Activated CD4-positive, alpha-beta T cell treated with anti-CD3 and anti-CD28 coated beads for 36 hours (primary cell): Measurements from ENCODE around the gene MFAP3L. TPM values are rescaled to one million over a fixed set of nuclear protein-coding genes. Genes with fewer than 3 reads are reported as not detected.

Source experiments
- ATAC-seq: fragments of 200-7000 bp; cut with Tn5 transposase; one replicate; pipeline ENCODE4 v1.10.0; 2021; ENCODE audit warnings: mild to moderate bottlenecking, moderate library complexity
- CTCF ChIA-PET: fragments of 350-600 bp; sonication (Branson Sonifier 250); formaldehyde crosslinking; loops from one replicate; lab custom pipeline; 2021; ENCODE audit warnings: antibody characterized with exemption; lab: Charles Lee
- POLR2A ChIA-PET: fragments of 350-600 bp; sonication (Branson Sonifier 250); formaldehyde crosslinking; loops from one replicate; lab custom pipeline; 2021; ENCODE audit warnings: antibody characterized with exemption, inconsistent platforms; lab: Charles Lee
- DNase-seq: peaks from one replicate; pipeline ENCODE4 v3.0.0-alpha.2; 2020
- H3K27ac Mint-ChIP-seq: one replicate; pipeline ENCODE4 v1.8.0; 2021; ENCODE audit warnings: mixed read lengths
- H3K27me3 Mint-ChIP-seq: one replicate; pipeline ENCODE4 v1.8.0; 2021; ENCODE audit warnings: mixed read lengths
- H3K36me3 Mint-ChIP-seq: one replicate; pipeline ENCODE4 v1.8.0; 2021; ENCODE audit warnings: low read depth, mixed read lengths
- H3K4me1 Mint-ChIP-seq: one replicate; pipeline ENCODE4 v1.8.0; 2021; ENCODE audit warnings: mixed read lengths
- H3K4me3 Mint-ChIP-seq: one replicate; pipeline ENCODE4 v1.8.0; 2021; ENCODE audit warnings: mild to moderate bottlenecking, moderate library complexity, mixed read lengths
- H3K9me3 Mint-ChIP-seq: one replicate; pipeline ENCODE4 v1.8.0; 2021; ENCODE audit warnings: low read depth, mixed read lengths
- intact Hi-C, 2 experiments: fragments of 100-400 bp; cut with DNase I in 1 of 2; cut with micrococcal nuclease in 1 of 2; formaldehyde crosslinking; loops; one replicate each; pipeline versions ENCODE4 v1.14.2 to v1.15.1; 2022 to 2024; cut with DNase I, micrococcal nuclease
- total RNA-seq, 2 experiments: library from RNA; stranded (reverse); gene quantifications; one replicate each; pipeline ENCODE4 v1.2.3, GENCODE V29; 2021

Gene MFAP3L
- total RNA-seq, 2 experiments from 2014 or later: 0.53 to 0.85 TPM

DNA sequence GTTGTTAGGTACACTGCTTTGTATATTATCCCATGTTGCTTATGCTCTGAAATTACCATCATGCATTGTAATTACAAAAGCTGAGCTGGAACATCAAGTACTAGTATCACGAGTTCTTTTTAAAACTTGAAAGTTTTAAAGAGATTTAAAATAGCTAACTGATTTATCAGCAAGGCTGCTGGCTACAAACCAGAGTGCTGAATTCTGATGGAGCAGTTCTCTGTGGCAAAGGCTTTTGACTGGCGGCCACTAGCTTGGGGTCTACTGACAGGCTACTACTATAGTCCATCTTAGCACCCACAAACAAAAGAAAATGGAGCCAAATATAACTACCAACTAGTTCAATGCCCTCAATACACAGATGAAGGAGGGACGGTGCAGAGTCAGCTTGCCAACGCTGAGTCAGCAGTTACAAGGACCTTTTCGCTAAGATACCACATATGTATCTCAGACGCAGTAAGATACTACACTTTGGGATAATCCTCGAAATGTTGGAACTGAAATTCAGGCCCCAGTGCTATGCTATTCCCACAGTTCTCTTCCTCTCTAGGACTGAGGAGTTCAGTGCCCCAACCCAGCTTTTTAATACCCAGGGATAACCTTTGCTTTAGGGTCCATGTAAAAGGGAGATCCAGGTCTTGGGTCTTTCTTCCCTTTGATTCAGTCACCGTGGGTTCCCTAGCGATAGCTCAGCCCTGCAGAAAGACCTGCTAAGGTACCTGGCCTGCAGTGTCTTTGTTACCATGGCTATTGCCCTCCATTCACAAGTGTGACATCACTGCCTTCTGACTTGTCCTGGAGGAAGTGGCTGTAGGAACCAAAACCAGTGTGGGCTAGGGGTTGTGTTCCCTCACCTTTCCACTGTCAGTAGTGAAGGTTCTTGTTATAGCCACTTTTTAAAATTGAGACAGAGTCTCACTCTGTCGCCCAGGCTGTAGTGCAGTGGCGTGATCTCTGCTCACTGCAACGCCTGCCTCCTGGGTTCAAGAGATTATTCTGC, 22.8 kb downstream of the MFAP3L start:
- H3K36me3 Mint-ChIP-seq: no peaks in the 10 kb centered on the region
- H3K4me3 Mint-ChIP-seq: no peak overlapping the region
- ATAC-seq: no peak
- no peak for DNase-seq
- intact Hi-C loops: no loop called here
- H3K27me3 Mint-ChIP-seq: peaks cover 3% of the 10 kb centered on the region
- H3K4me1 Mint-ChIP-seq: no peaks in the 10 kb centered on the region
- POLR2A ChIA-PET: interaction anchor here (0.6 kb wide), 1 partner anchor 15 kb away, joined by 3 read pairs; no protein-coding TSS in a partner anchor
- no peaks in the 10 kb centered on the region for H3K9me3 Mint-ChIP-seq
- CTCF ChIA-PET: no interaction called here
- H3K27ac Mint-ChIP-seq: no peak overlapping the region

DNA sequence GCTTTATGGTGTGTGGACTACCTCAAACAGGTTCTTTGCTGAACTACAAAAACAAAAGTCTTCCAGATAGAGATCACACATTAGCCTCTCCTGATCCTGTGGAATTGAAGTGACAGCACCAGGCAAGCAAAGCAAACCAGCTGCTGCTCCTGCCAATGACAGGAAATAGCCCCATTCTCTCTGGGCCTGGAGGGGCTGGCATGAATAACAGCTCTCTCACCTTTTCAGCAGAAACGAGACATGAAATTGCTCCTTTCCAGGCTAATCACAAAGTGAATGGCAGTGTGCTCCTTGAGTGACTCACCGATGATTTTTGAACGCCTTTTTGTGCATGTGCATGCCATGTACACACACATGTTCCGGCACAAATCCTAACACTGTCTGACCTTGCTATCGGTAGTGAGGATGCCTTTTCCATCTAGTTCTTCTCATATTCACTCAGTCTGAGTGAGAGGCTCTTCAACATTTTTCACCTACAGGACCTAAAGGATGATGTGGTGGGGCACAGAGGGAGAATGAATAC, 24.4 kb downstream of the MFAP3L start:
- DNase-seq: no peak
- POLR2A ChIA-PET: no interaction called here
- CTCF ChIA-PET: no interaction called here
- Mint-ChIP-seq H3K9me3 (no peaks in the 10 kb centered on the region), H3K27ac (no peak overlapping the region), H3K4me1 (no peaks in the 10 kb centered on the region), H3K36me3 (no peaks in the 10 kb centered on the region), H3K4me3 (no peak overlapping the region), H3K27me3 (peaks cover 2% of the 10 kb centered on the region)
- intact Hi-C loops: no loop called here
- ATAC-seq: no peak

DNA sequence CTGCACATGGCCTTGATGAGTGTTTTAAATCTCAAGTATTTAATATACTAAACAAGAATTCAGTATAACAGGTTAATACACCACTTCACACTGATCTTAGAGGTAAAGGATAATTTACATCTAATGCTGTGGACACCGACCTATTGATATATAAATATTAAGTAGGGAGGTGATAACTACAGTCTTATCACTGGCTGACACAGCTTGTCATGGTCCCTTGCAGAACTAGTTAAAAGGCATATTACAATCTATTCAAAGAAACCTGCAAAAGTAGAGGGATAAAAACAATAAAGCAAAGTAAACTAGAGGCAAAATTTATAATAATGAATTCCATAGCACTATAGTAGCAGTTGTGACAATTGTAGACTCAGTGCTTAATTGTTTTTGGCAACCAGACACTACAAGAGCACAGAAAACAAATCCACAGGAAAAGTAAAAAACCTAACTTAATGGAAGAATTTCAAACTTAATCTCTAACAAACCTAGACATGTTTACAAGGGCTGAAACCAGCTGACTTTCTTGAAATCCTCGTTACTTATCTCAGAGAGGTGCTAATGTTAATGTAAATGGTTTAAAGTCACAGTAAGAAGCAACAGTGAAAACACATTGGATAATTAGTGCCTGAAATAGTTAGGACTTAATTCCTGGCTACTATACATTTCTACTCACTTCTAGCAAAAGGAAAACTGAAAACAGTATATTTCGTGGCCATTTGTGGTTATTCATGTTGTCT, 25.0 kb downstream of the MFAP3L start:
- DNase-seq (no peak), ATAC-seq (no peak)
- H3K4me1 Mint-ChIP-seq: no peaks in the 10 kb centered on the region
- H3K36me3 Mint-ChIP-seq: no peaks in the 10 kb centered on the region
- H3K9me3 Mint-ChIP-seq: no peaks in the 10 kb centered on the region
- H3K27ac Mint-ChIP-seq: no peak overlapping the region
- ChIA-PET CTCF (no interaction called here), POLR2A (no interaction called here)
- H3K4me3 Mint-ChIP-seq: no peak overlapping the region
- no peaks in the 10 kb centered on the region for H3K27me3 Mint-ChIP-seq
- intact Hi-C loops: no loop called here

DNA sequence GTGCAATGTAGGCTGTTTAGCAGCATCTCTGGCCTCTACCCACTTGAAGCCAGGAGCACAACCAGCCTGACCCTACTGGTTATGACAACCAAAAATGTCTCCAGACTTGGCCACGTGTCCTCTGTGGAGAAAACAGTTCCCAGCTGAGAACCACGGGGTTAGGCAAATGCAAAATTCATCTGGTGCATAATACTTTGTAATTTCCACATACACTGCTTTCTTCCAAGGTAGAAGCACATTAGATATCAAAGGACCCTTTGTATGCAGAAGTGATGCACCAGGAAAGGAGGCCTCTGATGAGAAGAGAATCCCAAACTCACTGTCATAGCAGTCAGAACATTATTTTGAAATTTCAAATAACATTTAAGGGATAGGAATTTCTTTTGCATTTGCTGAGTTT, 26.3 kb downstream of the MFAP3L start:
- ChIA-PET CTCF (no interaction called here), POLR2A (no interaction called here)
- no peak overlapping the region for H3K4me3 Mint-ChIP-seq
- no peaks in the 10 kb centered on the region for H3K27me3 Mint-ChIP-seq
- intact Hi-C loops: no loop called here
- no peak overlapping the region for H3K27ac Mint-ChIP-seq
- H3K9me3 Mint-ChIP-seq: no peaks in the 10 kb centered on the region
- no peak for ATAC-seq
- no peak for DNase-seq
- H3K4me1 Mint-ChIP-seq: no peaks in the 10 kb centered on the region
- H3K36me3 Mint-ChIP-seq: no peaks in the 10 kb centered on the region

DNA sequence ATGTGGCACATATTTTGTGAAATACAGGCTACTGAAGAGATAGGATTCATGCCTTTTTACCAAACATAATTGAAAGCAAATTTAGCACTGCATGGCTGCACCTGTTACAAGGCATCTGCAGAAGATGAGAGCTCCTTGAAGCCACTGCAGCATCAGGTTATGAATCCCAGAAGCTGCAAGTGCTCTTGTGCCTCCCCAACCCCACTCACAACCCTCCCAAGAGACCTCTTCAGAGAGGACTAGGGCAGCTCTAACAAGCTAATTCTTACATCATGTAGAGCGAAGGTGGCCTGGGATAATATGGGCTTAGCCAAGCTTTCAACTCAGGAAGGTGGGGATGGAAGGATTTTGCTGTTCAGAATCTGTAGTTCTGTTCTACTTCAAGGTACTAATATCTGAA, 27.2 kb downstream of the MFAP3L start:
- CTCF ChIA-PET: interaction anchor here (0.5 kb wide), 1 partner anchor 110 kb away, joined by 3 read pairs; no protein-coding TSS in a partner anchor
- H3K4me1 Mint-ChIP-seq: no peaks in the 10 kb centered on the region
- H3K4me3 Mint-ChIP-seq: no peak overlapping the region
- intact Hi-C loops: no loop called here
- H3K27me3 Mint-ChIP-seq: peaks cover 1% of the 10 kb centered on the region
- H3K27ac Mint-ChIP-seq: no peak overlapping the region
- ATAC-seq (no peak), DNase-seq (no peak)
- no peaks in the 10 kb centered on the region for H3K36me3 Mint-ChIP-seq
- POLR2A ChIA-PET: no interaction called here
- H3K9me3 Mint-ChIP-seq: no peaks in the 10 kb centered on the region

DNA sequence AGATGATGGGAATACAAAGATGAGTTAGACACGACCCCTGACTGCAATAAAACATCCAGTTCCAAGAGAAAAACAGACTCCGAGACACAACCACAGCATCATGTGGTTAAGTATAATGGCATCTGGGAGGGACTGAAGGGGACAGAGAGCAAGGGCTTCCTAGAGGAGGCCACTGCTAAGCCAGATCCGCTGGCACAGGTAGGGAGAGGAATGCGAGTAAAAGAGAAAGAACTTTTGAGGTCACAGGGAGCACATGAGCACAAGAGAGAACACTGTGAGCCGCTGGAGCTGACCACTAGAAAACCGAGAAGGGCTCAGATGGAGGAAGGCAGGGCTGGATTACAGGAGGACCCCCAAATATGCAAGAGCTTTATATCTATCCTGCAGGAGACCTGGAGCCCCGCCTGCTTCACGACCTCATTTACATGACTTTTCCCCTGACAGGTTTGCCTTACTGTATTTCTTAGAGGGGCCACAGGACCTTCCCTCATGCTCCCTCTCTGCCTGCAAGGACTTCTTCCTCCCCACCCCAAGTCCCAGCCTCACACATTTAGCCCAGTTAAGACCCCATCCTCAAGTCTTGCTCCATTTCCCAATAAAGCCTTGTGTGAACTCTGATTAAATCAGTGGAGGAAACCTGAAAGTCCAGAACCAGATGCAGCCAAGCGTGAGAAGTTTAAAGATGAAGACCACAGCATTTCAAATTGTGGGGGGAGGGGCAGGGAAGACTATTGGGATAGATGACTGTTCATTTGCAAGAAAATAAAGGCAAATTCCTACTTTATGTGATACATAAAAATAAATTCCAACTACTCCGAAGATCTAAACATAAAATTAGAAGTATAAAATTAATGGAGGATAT, 29.6 kb downstream of the MFAP3L start:
- no peaks in the 10 kb centered on the region for H3K4me1 Mint-ChIP-seq
- ChIA-PET POLR2A (no interaction called here), CTCF (interaction anchor here (1.1 kb wide), 1 partner anchor 187 kb away, joined by 3 read pairs; no protein-coding TSS in a partner anchor)
- H3K36me3 Mint-ChIP-seq: no peaks in the 10 kb centered on the region
- H3K4me3 Mint-ChIP-seq: no peak overlapping the region
- DNase-seq (no peak), ATAC-seq (no peak)
- no peaks in the 10 kb centered on the region for H3K9me3 Mint-ChIP-seq
- intact Hi-C loops: no loop called here
- no peak overlapping the region for H3K27ac Mint-ChIP-seq
- H3K27me3 Mint-ChIP-seq: peaks cover 2% of the 10 kb centered on the region

DNA sequence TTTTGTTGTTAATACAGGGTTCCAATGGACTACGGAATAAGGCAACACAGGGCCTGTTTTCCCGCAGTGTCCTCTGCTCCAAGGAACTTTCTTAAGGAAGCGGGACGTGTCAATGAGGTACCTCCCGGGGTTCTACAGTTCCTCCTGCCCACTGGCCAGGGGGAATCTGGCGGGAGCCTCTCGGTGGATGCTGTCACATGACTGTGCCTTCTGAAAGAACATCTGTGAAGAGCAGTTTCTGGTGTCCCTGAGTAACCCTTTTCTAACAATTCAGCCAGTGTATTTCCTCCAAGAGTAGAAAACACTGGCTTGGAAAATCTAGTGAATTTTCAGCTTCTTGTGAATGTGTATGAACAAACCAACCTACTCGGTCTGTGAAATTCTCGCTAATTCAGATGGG, 32.7 kb downstream of the MFAP3L start:
- H3K27ac Mint-ChIP-seq: no peak overlapping the region
- H3K9me3 Mint-ChIP-seq: no peaks in the 10 kb centered on the region
- DNase-seq: no peak
- intact Hi-C loops: no loop called here
- H3K4me1 Mint-ChIP-seq: no peaks in the 10 kb centered on the region
- ChIA-PET POLR2A (no interaction called here), CTCF (no interaction called here)
- no peaks in the 10 kb centered on the region for H3K36me3 Mint-ChIP-seq
- H3K4me3 Mint-ChIP-seq: no peak overlapping the region
- H3K27me3 Mint-ChIP-seq: peaks cover 5% of the 10 kb centered on the region
- ATAC-seq: no peak

DNA sequence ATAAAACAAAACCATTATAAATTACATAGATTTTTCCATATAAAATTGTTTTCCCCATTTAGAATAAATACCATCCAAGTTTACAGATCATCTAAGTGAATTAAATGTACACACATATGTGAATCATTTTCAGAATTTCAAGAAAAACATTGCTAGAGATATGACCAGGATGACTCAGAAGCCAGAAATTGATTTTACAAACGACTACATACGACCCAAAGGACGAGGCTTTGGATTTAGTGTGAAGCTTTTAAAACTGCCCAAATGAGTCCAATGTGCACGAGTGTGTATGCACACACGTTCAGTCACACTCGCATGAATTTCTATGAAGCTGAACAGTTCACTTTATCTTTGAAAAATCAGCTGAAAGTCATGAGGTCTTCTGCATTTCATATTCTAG, 37.9 kb downstream of the MFAP3L start:
- Mint-ChIP-seq H3K36me3 (no peaks in the 10 kb centered on the region), H3K9me3 (no peaks in the 10 kb centered on the region), H3K27ac (no peak overlapping the region), H3K4me3 (no peak overlapping the region), H3K4me1 (no peaks in the 10 kb centered on the region), H3K27me3 (peaks cover 8% of the 10 kb centered on the region)
- CTCF ChIA-PET: no interaction called here
- intact Hi-C loops: no loop called here
- ATAC-seq: peak; percentile 23
- no peak for DNase-seq
- POLR2A ChIA-PET: no interaction called here

DNA sequence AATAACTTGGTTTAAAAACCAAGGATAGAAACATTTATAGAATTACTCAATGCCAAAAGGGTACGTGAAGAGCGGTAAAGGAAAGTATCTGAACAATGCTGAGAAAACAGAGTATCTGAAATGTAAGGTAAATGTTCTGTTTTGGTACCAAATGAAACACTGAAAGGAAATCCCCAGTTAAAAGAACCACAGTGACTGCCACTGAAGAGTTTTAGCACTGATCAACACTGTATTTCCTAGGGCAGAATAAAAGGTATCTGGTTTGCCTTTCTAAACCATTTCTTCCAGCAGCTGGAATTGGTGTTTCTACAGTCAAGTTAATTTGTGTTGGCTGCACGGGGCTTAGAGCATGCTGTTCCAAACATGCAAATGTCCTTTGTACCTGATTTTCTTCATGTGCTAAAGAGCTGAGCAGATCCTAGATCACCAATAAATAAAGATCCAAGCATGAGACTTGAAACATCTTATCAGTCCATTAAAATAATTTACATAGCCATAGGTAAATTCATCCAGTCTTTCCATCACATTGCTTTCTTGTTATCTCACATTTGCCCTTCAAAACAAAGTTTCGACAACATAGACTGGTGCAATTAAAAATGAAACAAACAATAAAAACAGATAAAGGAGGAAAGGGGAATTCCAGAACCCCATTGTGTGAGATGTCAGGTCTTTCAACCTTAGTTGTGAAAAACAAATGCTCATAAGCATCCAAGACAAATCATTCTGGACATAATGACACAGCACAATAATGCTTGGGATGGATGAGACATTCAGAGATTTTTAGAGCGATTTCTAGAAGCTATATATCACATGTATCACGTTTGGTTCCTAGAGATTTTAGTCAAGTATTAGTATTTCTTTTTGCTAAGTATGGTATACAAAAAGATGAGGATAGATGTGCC, 38.6 kb downstream of the MFAP3L start:
- CTCF ChIA-PET: no interaction called here
- Mint-ChIP-seq H3K9me3 (no peaks in the 10 kb centered on the region), H3K27me3 (peaks cover 8% of the 10 kb centered on the region), H3K4me3 (no peak overlapping the region), H3K4me1 (no peaks in the 10 kb centered on the region), H3K27ac (no peak overlapping the region), H3K36me3 (no peaks in the 10 kb centered on the region)
- DNase-seq: no peak
- POLR2A ChIA-PET: no interaction called here
- peak; percentile 42 for ATAC-seq
- intact Hi-C loops: no loop called here

DNA sequence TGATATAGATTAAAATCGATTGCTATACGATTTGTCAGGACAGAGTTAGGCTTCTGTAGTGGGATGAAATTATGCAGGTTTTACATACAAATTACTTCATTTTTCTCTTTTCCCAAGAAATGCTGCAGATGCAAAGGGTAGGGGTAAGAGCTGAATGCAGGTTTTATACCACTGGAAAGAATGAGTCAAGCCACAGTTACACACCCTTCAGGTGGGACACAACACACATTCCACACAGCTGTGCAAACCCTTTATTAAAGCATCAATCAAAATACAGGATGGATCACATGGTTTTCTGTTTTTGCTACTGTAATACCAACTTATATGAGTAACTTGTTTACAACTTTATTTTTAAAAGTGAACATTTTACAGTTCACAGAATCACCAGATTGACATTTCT, 39.8 kb downstream of the MFAP3L start:
- DNase-seq: no peak
- H3K27ac Mint-ChIP-seq: no peak overlapping the region
- no peaks in the 10 kb centered on the region for H3K36me3 Mint-ChIP-seq
- peaks cover 8% of the 10 kb centered on the region for H3K27me3 Mint-ChIP-seq
- H3K4me3 Mint-ChIP-seq: no peak overlapping the region
- ChIA-PET CTCF (interaction anchor here (0.7 kb wide), 1 partner anchor 177 kb away, joined by 4 read pairs; no protein-coding TSS in a partner anchor), POLR2A (no interaction called here)
- H3K4me1 Mint-ChIP-seq: no peaks in the 10 kb centered on the region
- intact Hi-C loops: no loop called here
- no peaks in the 10 kb centered on the region for H3K9me3 Mint-ChIP-seq
- no peak for ATAC-seq
